Measurements from ENCODE around the gene RPL9. TPM values are rescaled to one million over a fixed set of nuclear protein-coding genes. Genes with fewer than 3 reads are reported as not detected.

RPL9 gene
- total and polyA plus RNA-seq, 7 donors = 1,915 to 14,511 (median 4,848) TPM

DNA sequence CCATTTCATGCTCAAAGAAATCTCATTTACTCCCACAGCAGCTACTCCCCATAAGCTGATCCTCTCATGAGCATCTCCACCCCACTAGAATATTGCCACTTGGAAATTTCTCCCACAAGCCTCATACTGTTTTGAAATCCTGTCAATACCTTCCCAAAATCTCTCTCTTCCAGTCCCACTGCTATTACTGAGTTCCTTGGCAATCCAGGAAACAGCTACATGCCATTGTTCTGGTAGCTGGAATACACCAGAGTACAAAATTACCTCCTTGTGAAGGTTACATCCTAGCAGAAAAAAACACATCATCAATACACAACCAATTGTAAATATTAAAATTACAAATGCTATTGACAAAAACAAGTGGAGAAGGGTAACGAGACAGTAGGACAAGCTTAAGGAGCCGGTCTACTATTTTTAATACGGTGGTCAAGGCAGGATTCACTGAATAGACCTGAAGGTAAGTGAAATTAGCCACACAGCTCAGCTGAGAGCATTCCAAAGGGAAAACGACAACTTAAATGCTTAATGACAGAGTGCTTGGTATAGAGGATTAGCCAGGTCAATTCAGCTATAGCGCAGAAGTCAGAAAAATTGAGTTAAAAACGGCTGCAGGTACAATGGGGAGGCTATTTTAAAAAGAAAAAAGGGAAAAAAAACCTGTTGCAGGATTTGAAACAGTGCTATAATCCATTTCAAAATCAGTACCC lies 6.4 kb downstream of the RPL9 start:
- peaks cover 15 to 71% (median 54%) of the 10 kb centered on the region in 4 donors for H3K36me3 ChIP-seq
- H3K27me3 ChIP-seq = no peaks in the 10 kb centered on the region
- no peak overlapping the region for H3K4me3 ChIP-seq
- DNase-seq = no peak
- intact Hi-C loops (cut with DNase I) = no loop called here
- no peaks in the 10 kb centered on the region for H3K9me3 ChIP-seq
- TF ChIP-seq, protein P1, sequence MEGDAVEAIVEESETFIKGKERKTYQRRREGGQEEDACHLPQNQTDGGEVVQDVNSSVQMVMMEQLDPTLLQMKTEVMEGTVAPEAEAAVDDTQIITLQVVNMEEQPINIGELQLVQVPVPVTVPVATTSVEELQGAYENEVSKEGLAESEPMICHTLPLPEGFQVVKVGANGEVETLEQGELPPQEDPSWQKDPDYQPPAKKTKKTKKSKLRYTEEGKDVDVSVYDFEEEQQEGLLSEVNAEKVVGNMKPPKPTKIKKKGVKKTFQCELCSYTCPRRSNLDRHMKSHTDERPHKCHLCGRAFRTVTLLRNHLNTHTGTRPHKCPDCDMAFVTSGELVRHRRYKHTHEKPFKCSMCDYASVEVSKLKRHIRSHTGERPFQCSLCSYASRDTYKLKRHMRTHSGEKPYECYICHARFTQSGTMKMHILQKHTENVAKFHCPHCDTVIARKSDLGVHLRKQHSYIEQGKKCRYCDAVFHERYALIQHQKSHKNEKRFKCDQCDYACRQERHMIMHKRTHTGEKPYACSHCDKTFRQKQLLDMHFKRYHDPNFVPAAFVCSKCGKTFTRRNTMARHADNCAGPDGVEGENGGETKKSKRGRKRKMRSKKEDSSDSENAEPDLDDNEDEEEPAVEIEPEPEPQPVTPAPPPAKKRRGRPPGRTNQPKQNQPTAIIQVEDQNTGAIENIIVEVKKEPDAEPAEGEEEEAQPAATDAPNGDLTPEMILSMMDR (IDR thresholded peaks at IDR 0.05) = no peak
- TF ChIP-seq POLR2AphosphoS5 (IDR thresholded peaks at IDR 0.05) (no peak), POLR2A (IDR thresholded peaks at IDR 0.05) (no peak), EP300 (IDR thresholded peaks at IDR 0.05) (no peak)
- H3K4me1 ChIP-seq = peaks cover 0 to 27% (median 26%) of the 10 kb centered on the region in 4 donors
- WGBS, 2 donors = 86 to 91% methylated on average over 6 of the region's 6 CpGs
- H3K27ac ChIP-seq = no peak overlapping the region

DNA sequence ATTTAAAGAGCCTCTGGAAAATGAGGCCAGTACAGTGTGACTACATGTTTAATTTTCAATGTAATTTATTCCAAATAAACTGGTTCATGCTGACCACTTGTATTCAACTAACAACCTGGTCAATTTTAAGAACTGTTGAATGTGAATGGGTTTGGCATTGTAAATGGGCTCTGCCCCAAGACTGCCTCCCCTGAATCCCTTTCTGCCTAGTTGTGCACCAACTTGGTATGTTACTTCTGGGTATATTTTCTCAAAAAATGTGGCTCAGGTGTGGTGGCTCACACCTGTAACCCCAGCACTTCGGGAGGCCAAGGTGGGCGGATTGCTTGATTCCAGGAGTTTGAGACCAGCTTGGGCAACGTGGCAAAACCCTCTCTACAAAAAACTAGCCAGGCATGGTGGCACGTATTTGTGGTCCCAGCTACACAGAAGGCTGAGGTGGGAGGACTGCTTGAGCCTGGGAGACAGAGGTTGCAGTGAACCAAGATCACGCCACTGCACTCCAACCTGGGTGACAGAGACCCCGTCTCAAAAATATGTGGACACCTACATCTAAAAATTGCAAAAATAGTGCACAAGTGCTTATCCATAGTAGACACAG lies 7.2 kb downstream of the RPL9 start:
- H3K27me3 ChIP-seq = no peaks in the 10 kb centered on the region
- H3K36me3 ChIP-seq = peaks cover 15 to 63% (median 46%) of the 10 kb centered on the region in 4 donors
- TF ChIP-seq EP300 (IDR thresholded peaks at IDR 0.05) (no peak), POLR2A (IDR thresholded peaks at IDR 0.05) (no peak), POLR2AphosphoS5 (IDR thresholded peaks at IDR 0.05) (no peak)
- TF ChIP-seq, protein P1 (IDR thresholded peaks at IDR 0.05) = no peak
- H3K9me3 ChIP-seq = no peaks in the 10 kb centered on the region
- H3K4me3 ChIP-seq = no peak overlapping the region
- H3K27ac ChIP-seq = peak overlapping the region in 1 of 4 donors; percentile 24
- DNase-seq = no peak
- intact Hi-C loops (cut with DNase I) = no loop called here
- H3K4me1 ChIP-seq = peaks cover 0 to 27% (median 24%) of the 10 kb centered on the region in 4 donors
- WGBS, 2 donors = 88 to 92% methylated on average over 6 of the region's 6 CpGs

DNA sequence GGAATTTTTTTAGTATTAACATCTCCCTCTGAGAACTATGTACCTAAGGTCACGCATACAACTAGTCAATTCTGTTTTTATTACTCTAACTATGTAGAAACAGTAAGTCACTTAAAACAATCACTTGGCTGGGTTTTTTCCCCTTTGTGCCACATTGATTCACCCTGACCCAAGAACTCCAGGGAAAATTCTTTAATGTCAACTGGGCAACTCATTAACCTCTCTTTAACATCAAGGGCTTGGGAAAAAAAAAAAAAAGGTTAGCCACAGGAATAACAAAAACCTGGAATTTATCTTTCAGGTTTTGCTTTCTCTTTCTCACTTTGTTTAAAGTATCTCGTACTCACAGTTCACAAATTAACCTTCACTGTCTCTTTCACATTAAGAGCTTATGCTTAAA lies 8.1 kb downstream of the RPL9 start:
- Histone ChIP-seq H3K9me3 (no peaks in the 10 kb centered on the region), H3K27me3 (no peaks in the 10 kb centered on the region), H3K4me3 (no peak overlapping the region), H3K4me1 (peaks cover 0 to 19% (median 15%) of the 10 kb centered on the region in 4 donors), H3K27ac (peak overlapping the region in 2 of 4 donors; percentile 12 to 24), H3K36me3 (peaks cover 15 to 54% (median 38%) of the 10 kb centered on the region in 4 donors)
- no peak for DNase-seq
- WGBS, 2 donors = 31 to 32% methylated on average over 2 of the region's 2 CpGs
- TF ChIP-seq, protein P1 (IDR thresholded peaks at IDR 0.05) = no peak
- TF ChIP-seq EP300 (IDR thresholded peaks at IDR 0.05) (no peak), POLR2AphosphoS5 (IDR thresholded peaks at IDR 0.05) (no peak), POLR2A (IDR thresholded peaks at IDR 0.05) (no peak)
- intact Hi-C loops (cut with DNase I) = no loop called here

DNA sequence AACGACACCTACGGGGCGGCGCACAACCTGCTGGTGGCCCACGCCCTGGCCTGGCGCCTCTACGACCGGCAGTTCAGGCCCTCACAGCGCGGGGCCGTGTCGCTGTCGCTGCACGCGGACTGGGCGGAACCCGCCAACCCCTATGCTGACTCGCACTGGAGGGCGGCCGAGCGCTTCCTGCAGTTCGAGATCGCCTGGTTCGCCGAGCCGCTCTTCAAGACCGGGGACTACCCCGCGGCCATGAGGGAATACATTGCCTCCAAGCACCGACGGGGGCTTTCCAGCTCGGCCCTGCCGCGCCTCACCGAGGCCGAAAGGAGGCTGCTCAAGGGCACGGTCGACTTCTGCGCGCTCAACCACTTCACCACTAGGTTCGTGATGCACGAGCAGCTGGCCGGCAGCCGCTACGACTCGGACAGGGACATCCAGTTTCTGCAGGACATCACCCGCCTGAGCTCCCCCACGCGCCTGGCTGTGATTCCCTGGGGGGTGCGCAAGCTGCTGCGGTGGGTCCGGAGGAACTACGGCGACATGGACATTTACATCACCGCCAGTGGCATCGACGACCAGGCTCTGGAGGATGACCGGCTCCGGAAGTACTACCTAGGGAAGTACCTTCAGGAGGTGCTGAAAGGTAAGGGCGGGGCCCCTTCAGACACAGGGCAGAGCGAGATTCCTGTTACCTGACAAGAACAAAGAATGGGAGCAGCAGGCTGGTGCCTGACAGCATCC lies 11.7 kb downstream of the RPL9 start:
- Histone ChIP-seq H3K4me1 (peaks cover 0 to 12% (median 8%) of the 10 kb centered on the region in 4 donors), H3K27me3 (no peaks in the 10 kb centered on the region), H3K27ac (peak overlapping the region in 2 of 4 donors; percentile 37 to 46), H3K36me3 (peaks cover 1 to 18% (median 7%) of the 10 kb centered on the region in 4 donors), H3K4me3 (peak overlapping the region; percentile 31 to 50 (median 48)), H3K9me3 (no peaks in the 10 kb centered on the region)
- 5 to 8% methylated on average over 61 of the region's 61 CpGs for WGBS, 2 donors
- intact Hi-C loops (cut with DNase I) = no loop called here
- TF ChIP-seq EP300 (IDR thresholded peaks at IDR 0.05) (no peak), POLR2AphosphoS5 (IDR thresholded peaks at IDR 0.05) (peak in 3 of 4 donors; percentile 18 to 61 (median 46))
- TF ChIP-seq, protein P1 (IDR thresholded peaks at IDR 0.05) = peak in 2 of 4 experiments; percentile 28 to 35
- peak; percentile 87 for DNase-seq

Data from sigmoid colon (tissue), 7 donors.